Measurements from ENCODE around the gene RFT1.
"Not testable (repeated sequence)": the region's sequence is repeated elsewhere in the genome, so short reads cannot be mapped to it uniquely, and the experiment has no call there.

Gene RFT1

GRCh38 chr3:53069422-53070068 is 60.7 kb downstream of the RFT1 start:
- H4K20me1 ChIP-seq, result no peaks in the 10 kb centered on the region
- H3K4me3 ChIP-seq, result no peak overlapping the region
- H3K27ac ChIP-seq, result no peak overlapping the region
- H3K4me2 ChIP-seq, result 0 out of 22 replicates have a peak overlapping the region, but pooled peaks of 1 of the 11 experiments have one; percentile 3
- no peaks in the 10 kb centered on the region for H3K27me3 ChIP-seq
- TF ChIP-seq Cebpa-rat (IDR thresholded peaks at IDR 0.05), result no peak
- H3K9me3 ChIP-seq (replicated peaks in 1 of 11), result no peaks in the 10 kb centered on the region
- peaks cover 19 to 63% (median 48%) of the 10 kb centered on the region in 10 experiments for H3K4me1 ChIP-seq
- H3K36me3 ChIP-seq, result no peaks in the 10 kb centered on the region
- H3K9ac ChIP-seq, result no peak overlapping the region

GRCh38 chr3:53068176-53068575 is 62.1 kb downstream of the RFT1 start:
- H3K4me2 ChIP-seq, result peak overlapping the region in 8 of 11 experiments; percentile 9 to 62 (median 40); a peak in 13 of 22 replicates
- H3K4me1 ChIP-seq, result peaks cover 10 to 52% (median 35%) of the 10 kb centered on the region in 10 experiments
- H3K27me3 ChIP-seq, result no peaks in the 10 kb centered on the region
- TF ChIP-seq Cebpa-rat (IDR thresholded peaks at IDR 0.05), result no peak
- H4K20me1 ChIP-seq, result no peaks in the 10 kb centered on the region
- no peaks in the 10 kb centered on the region for H3K9me3 ChIP-seq (replicated peaks in 1 of 11)
- H3K4me3 ChIP-seq, result no peak overlapping the region
- H3K9ac ChIP-seq, result no peak overlapping the region
- H3K27ac ChIP-seq, result no peak overlapping the region
- H3K36me3 ChIP-seq, result no peaks in the 10 kb centered on the region

- no peaks in the 10 kb centered on the region for H4K20me1 ChIP-seq
- no peak overlapping the region for H3K27ac ChIP-seq
- H3K4me3 ChIP-seq, result no peak overlapping the region
- H3K9me3 ChIP-seq (replicated peaks in 1 of 11), result no peaks in the 10 kb centered on the region
- H3K27me3 ChIP-seq, result no peaks in the 10 kb centered on the region
- H3K4me1 ChIP-seq, result peaks cover 10 to 46% (median 31%) of the 10 kb centered on the region in 10 experiments
- no peaks in the 10 kb centered on the region for H3K36me3 ChIP-seq
- peak overlapping the region in 9 of 11 experiments; percentile 1 to 62 (median 38); a peak in 14 of 22 replicates for H3K4me2 ChIP-seq
- TF ChIP-seq Cebpa-rat (IDR thresholded peaks at IDR 0.05), result no peak
- H3K9ac ChIP-seq, result no peak overlapping the region
These were observed 62.7 kb downstream of the RFT1 start for GRCh38 chr3:53067567-53067966.

- Histone ChIP-seq H3K27ac (no peak overlapping the region), H4K20me1 (no peaks in the 10 kb centered on the region), H3K4me1 (peaks cover 0 to 31% (median 16%) of the 10 kb centered on the region in 10 experiments; a peak in 14 of 20 replicates), H3K4me3 (no peak overlapping the region), H3K36me3 (no peaks in the 10 kb centered on the region), H3K27me3 (no peaks in the 10 kb centered on the region), H3K4me2 (no peak overlapping the region), H3K9me3 (replicated peaks in 1 of 11) (no peaks in the 10 kb centered on the region), H3K9ac (no peak overlapping the region)
- no peak for TF ChIP-seq Cebpa-rat (IDR thresholded peaks at IDR 0.05)
These were observed 64.3 kb downstream of the RFT1 start for GRCh38 chr3:53065841-53066480.

- Histone ChIP-seq H3K27me3 (no peaks in the 10 kb centered on the region), H3K4me2 (no peak overlapping the region), H3K36me3 (no peaks in the 10 kb centered on the region), H4K20me1 (no peaks in the 10 kb centered on the region), H3K9me3 (replicated peaks in 1 of 11) (no peaks in the 10 kb centered on the region), H3K4me1 (peaks cover 0 to 11% (median 9%) of the 10 kb centered on the region in 10 experiments; a peak in 14 of 20 replicates), H3K9ac (no peak overlapping the region), H3K27ac (no peak overlapping the region), H3K4me3 (no peak overlapping the region)
- TF ChIP-seq Cebpa-rat (IDR thresholded peaks at IDR 0.05), result no peak
These were observed 67.3 kb downstream of the RFT1 start for GRCh38 chr3:53062905-53063304.

GRCh38 chr3:53056442-53056841 is 73.8 kb downstream of the RFT1 start:
- H3K4me1 ChIP-seq, result no peaks in the 10 kb centered on the region
- no peaks in the 10 kb centered on the region for H3K27me3 ChIP-seq
- H3K4me2 ChIP-seq, result no peak overlapping the region
- H4K20me1 ChIP-seq, result no peaks in the 10 kb centered on the region
- H3K36me3 ChIP-seq, result no peaks in the 10 kb centered on the region
- H3K9ac ChIP-seq, result no peak overlapping the region
- H3K27ac ChIP-seq, result no peak overlapping the region
- H3K9me3 ChIP-seq (replicated peaks in 1 of 11), result no peaks in the 10 kb centered on the region
- TF ChIP-seq Cebpa-rat (IDR thresholded peaks at IDR 0.05), result no peak
- H3K4me3 ChIP-seq, result no peak overlapping the region

GRCh38 chr3:53054233-53054632 is 76.0 kb downstream of the RFT1 start:
- H3K27ac ChIP-seq; H3K9me3 ChIP-seq (replicated peaks in 1 of 11); H3K4me2 ChIP-seq; H3K27me3 ChIP-seq; H4K20me1 ChIP-seq; H3K36me3 ChIP-seq; H3K4me1 ChIP-seq; H3K4me3 ChIP-seq; H3K9ac ChIP-seq: not testable (repeated sequence)

- H3K9me3 ChIP-seq (replicated peaks in 1 of 11), result no peaks in the 10 kb centered on the region
- H3K4me3 ChIP-seq, result no peak overlapping the region
- no peak for TF ChIP-seq Cebpa-rat (IDR thresholded peaks at IDR 0.05)
- no peaks in the 10 kb centered on the region for H3K36me3 ChIP-seq
- no peak overlapping the region for H3K9ac ChIP-seq
- peaks cover 0 to 6% (median 1%) of the 10 kb centered on the region in 10 experiments; a peak in 9 of 20 replicates for H3K4me1 ChIP-seq
- H3K27me3 ChIP-seq, result peaks cover 6 to 12% (median 9%) of the 10 kb centered on the region in 11 experiments; a peak in 20 of 22 replicates
- no peaks in the 10 kb centered on the region for H4K20me1 ChIP-seq
- H3K4me2 ChIP-seq, result no peak overlapping the region
- no peak overlapping the region for H3K27ac ChIP-seq
These were observed 78.3 kb downstream of the RFT1 start for GRCh38 chr3:53051929-53052328.

- Histone ChIP-seq H3K9ac (no peak overlapping the region), H3K4me2 (no peak overlapping the region), H3K9me3 (replicated peaks in 1 of 11) (no peaks in the 10 kb centered on the region), H3K36me3 (no peaks in the 10 kb centered on the region), H3K4me1 (peaks cover 0 to 13% (median 6%) of the 10 kb centered on the region in 10 experiments; a peak in 9 of 20 replicates), H3K27me3 (peaks cover 9 to 26% (median 20%) of the 10 kb centered on the region in 11 experiments; a peak in 20 of 22 replicates), H3K4me3 (no peak overlapping the region), H4K20me1 (peaks cover 0 to under 1% (median 0%) of the 10 kb centered on the region in 11 experiments; a peak in 4 of 22 replicates), H3K27ac (no peak overlapping the region)
- TF ChIP-seq Cebpa-rat (IDR thresholded peaks at IDR 0.05), result no peak
These were observed 80.2 kb downstream of the RFT1 start for GRCh38 chr3:53049987-53050386.
